Fibroblast of lung (primary cell): Measurements from ENCODE around the gene AGBL4. TPM values are rescaled to one million over a fixed set of nuclear protein-coding genes. Genes with fewer than 3 reads are reported as not detected.

Experiments
- DNase-seq, 2 donors: peaks; one replicate each; pipeline versions ENCODE4 v3.0.0 to v3.0.0-alpha.2; 2010; ENCODE audit warnings: low read depth in 2 of 2
- H2AFZ ChIP-seq: 2 replicates; pipeline ENCODE4 v1.5.1; 2012; ENCODE audit warnings: low read length, control low read depth, inconsistent platforms
- H3K27ac ChIP-seq: 2 replicates; pipeline ENCODE4 v1.5.1; 2011; ENCODE audit warnings: low read length, control low read depth; ENCODE audit not compliant: insufficient read depth
- H3K27me3 ChIP-seq: 2 replicates; pipeline ENCODE4 v1.5.1; 2011; ENCODE audit warnings: mild to moderate bottlenecking, low read length; ENCODE audit not compliant: control insufficient read depth, insufficient read depth
- H3K36me3 ChIP-seq: 2 replicates; pipeline ENCODE4 v1.5.1; 2011; ENCODE audit warnings: low read length; ENCODE audit not compliant: control insufficient read depth, insufficient read depth
- H3K4me1 ChIP-seq: 2 replicates; pipeline ENCODE4 v1.5.1; 2011; ENCODE audit warnings: low read length; ENCODE audit not compliant: control insufficient read depth, insufficient read depth; ENCODE audit errors: extremely low read depth
- H3K4me2 ChIP-seq: 2 replicates; pipeline ENCODE4 v1.5.1; 2011; ENCODE audit warnings: low read length, control low read depth; ENCODE audit not compliant: insufficient read depth; ENCODE audit errors: extremely low read depth
- H3K4me3 ChIP-seq, 4 experiments: fragments of 200-600 bp in 1 of 4; sonication (generic) in 1 of 4; replicated peaks in 1 of 4; 2 replicates each; pipeline ENCODE4 v1.5.1; 2011 to 2016; ENCODE audit warnings: low read length in 4 of 4, low read depth in 3 of 4, mild to moderate bottlenecking in 3 of 4, control low read depth in 2 of 4, inconsistent platforms in 1 of 4, mixed read lengths in 1 of 4; ENCODE audit not compliant: insufficient read depth in 1 of 4; ENCODE audit errors: control extremely low read depth in 1 of 4
- H3K79me2 ChIP-seq: 2 replicates; pipeline ENCODE4 v1.5.1; 2012; ENCODE audit warnings: mild to moderate bottlenecking, low read length, inconsistent platforms; ENCODE audit not compliant: control insufficient read depth, insufficient read depth
- H3K9ac ChIP-seq: 2 replicates; pipeline ENCODE4 v1.5.1; 2011; ENCODE audit warnings: mild to moderate bottlenecking, low read length, control low read depth; ENCODE audit not compliant: insufficient read depth
- H3K9me3 ChIP-seq: 2 replicates; pipeline ENCODE4 v1.5.1; 2012; ENCODE audit warnings: low read depth, low read length; ENCODE audit not compliant: control insufficient read depth, insufficient read depth
- H4K20me1 ChIP-seq: 2 replicates; pipeline ENCODE4 v1.5.1; 2011; ENCODE audit warnings: low read length; ENCODE audit not compliant: control insufficient read depth, insufficient read depth; ENCODE audit errors: extremely low read depth
- CTCF ChIP-seq, 2 donors: IDR thresholded peaks in 1 of 2; conservative IDR thresholded peaks in 1 of 2; 1 replicate in 1 of 2; 2 replicates in 1 of 2; pipeline ENCODE4 v1.5.1; 2011 to 2012; ENCODE audit warnings: low read length in 2 of 2, control low read depth in 1 of 2, inconsistent platforms in 1 of 2, low read depth in 1 of 2, mild to moderate bottlenecking in 1 of 2
- EZH2 ChIP-seq: IDR thresholded peaks from 2 replicates; pipeline ENCODE4 v1.5.1; 2012; ENCODE audit warnings: low read length, control low read depth, mild to moderate bottlenecking; ENCODE audit errors: missing control alignments
- polyA plus RNA-seq, 2 donors: library from polyadenylated mRNA; depleted of rRNA in 1 of 2; stranded (reverse) in 1 of 2; unstranded in 1 of 2; fragments of >200 nt; gene quantifications; 2 replicates each; pipeline ENCODE4 v1.2.1, GENCODE V29; 2011 to 2012; ENCODE audit warnings: missing spikeins in 1 of 2
- total RNA-seq: library from RNA; depleted of rRNA; stranded (reverse); fragments of >200 nt; gene quantifications from 2 replicates; pipeline ENCODE4 v1.2.1, GENCODE V29; 2014

Gene AGBL4
- total and polyA plus RNA-seq, 2 donors (not counting 1 experiment from before 2014, with no cell fraction given) = not detected

GRCh38 chr1:48659801-48660200 is 1364.0 kb downstream of the AGBL4 start:
- Histone ChIP-seq H3K27ac (no peak overlapping the region), H2AFZ (no peak overlapping the region), H3K9ac (no peak overlapping the region), H4K20me1 (no peaks in the 10 kb centered on the region), H3K27me3 (no peaks in the 10 kb centered on the region), H3K79me2 (no peaks in the 10 kb centered on the region), H3K9me3 (no peaks in the 10 kb centered on the region), H3K4me1 (no peaks in the 10 kb centered on the region), H3K4me3 (no peak overlapping the region), H3K4me2 (no peak overlapping the region), H3K36me3 (no peaks in the 10 kb centered on the region)
- DNase-seq = no peak
- TF ChIP-seq CTCF (conservative IDR thresholded peaks at IDR 0.05 in 1 of 2, IDR thresholded peaks at IDR 0.05 in 1 of 2; ENCODE audit: low read depth in 1 of 2, low read length in 2 of 2) (no peak), EZH2 (no peak)

DNA sequence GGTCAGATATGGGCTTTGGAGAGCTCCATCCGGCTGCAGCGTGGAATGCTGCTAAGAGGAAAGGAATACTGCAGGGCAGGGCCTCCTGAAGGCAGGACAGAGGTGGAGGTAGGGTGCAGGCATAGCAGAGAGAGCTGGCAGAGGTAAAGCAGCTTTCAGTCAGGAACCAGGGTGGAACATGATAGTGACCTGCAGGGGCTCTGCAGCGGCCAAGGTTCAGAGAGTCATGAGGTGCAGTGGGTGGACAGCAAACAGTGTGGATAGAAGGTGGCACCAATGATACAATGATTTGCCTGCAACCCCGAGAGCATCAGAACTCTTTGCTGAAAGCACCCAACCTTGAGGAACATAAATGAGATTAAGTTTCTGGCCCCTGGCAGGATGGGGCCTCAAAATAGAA is 1366.3 kb downstream of the AGBL4 start:
- no peak for DNase-seq
- TF ChIP-seq CTCF (conservative IDR thresholded peaks at IDR 0.05 in 1 of 2, IDR thresholded peaks at IDR 0.05 in 1 of 2; ENCODE audit: low read depth in 1 of 2, low read length in 2 of 2) = no peak
- no peak for TF ChIP-seq EZH2
- H4K20me1 ChIP-seq = no peaks in the 10 kb centered on the region
- H3K27ac ChIP-seq = no peak overlapping the region
- no peak overlapping the region for H3K4me3 ChIP-seq
- no peak overlapping the region for H2AFZ ChIP-seq
- no peaks in the 10 kb centered on the region for H3K9me3 ChIP-seq
- no peaks in the 10 kb centered on the region for H3K36me3 ChIP-seq
- no peak overlapping the region for H3K4me2 ChIP-seq
- no peaks in the 10 kb centered on the region for H3K27me3 ChIP-seq
- H3K4me1 ChIP-seq = no peaks in the 10 kb centered on the region
- no peak overlapping the region for H3K9ac ChIP-seq
- no peaks in the 10 kb centered on the region for H3K79me2 ChIP-seq

DNA sequence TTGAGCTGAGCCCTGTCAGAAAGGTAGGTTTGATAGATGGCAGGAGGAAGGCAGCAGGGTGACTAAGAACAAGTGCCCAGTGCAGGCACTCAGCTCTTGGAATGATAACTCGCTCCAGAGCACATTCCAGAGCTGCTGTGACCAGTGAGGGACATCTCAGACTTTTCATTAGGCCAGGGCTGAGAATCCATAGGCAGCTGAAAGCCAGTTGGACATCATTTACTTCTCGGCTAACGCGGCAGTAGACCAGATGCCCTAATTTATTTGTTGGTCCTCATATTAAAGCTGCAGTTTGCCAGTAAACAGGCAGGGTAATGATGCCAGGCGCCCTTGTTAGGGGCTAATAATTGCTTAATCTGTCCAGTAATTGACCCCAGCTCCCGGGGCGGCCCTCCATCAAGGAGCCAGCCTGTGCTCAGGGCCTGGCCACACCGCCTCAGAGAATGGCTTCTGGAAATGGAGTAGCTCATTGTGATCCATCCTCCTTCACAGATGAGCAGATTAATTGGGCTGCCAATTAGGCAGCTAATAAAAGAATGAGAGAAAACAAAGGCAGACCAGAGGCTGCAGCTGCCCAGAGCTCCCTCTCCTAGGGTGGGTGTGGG is 1369.0 kb downstream of the AGBL4 start:
- TF ChIP-seq CTCF (conservative IDR thresholded peaks at IDR 0.05 in 1 of 2, IDR thresholded peaks at IDR 0.05 in 1 of 2; ENCODE audit: low read depth in 1 of 2, low read length in 2 of 2) (no peak), EZH2 (no peak)
- H3K4me1 ChIP-seq = no peaks in the 10 kb centered on the region
- H3K9me3 ChIP-seq = no peaks in the 10 kb centered on the region
- H3K4me2 ChIP-seq = no peak overlapping the region
- no peaks in the 10 kb centered on the region for H3K27me3 ChIP-seq
- H3K36me3 ChIP-seq = no peaks in the 10 kb centered on the region
- DNase-seq = no peak
- no peaks in the 10 kb centered on the region for H4K20me1 ChIP-seq
- no peak overlapping the region for H3K9ac ChIP-seq
- no peak overlapping the region for H3K4me3 ChIP-seq
- no peak overlapping the region for H2AFZ ChIP-seq
- H3K27ac ChIP-seq = no peak overlapping the region
- no peaks in the 10 kb centered on the region for H3K79me2 ChIP-seq
